Spleen (tissue), 11 donors: ENCODE measurements around the gene PLXNA2. TPM values are rescaled to one million over a fixed set of nuclear protein-coding genes. Genes with fewer than 3 reads are reported as not detected.

Experiments used
- DNase-seq: peaks from one replicate; pipeline ENCODE4 v3.0.0-alpha.2; 2020
- H3K27ac ChIP-seq, 8 donors: fragments of 200-600 bp; sonication (generic) in 7 of 8; 1 replicate in 4 of 8; 2 replicates in 4 of 8; pipeline versions ENCODE4 v1.5.0 to v1.8.0; 2016 to 2021; ENCODE audit warnings: inconsistent platforms in 4 of 8, mild to moderate bottlenecking in 4 of 8, moderate library complexity in 1 of 8
- H3K27me3 ChIP-seq, 7 donors: fragments of 200-600 bp; sonication (generic) in 6 of 7; replicated peaks in 1 of 7; 1 replicate in 4 of 7; 2 replicates in 3 of 7; pipeline versions ENCODE4 v1.5.0 to v1.8.0; 2016 to 2021; ENCODE audit warnings: inconsistent platforms in 3 of 7, mild to moderate bottlenecking in 1 of 7
- H3K36me3 ChIP-seq, 6 donors: fragments of 200-600 bp; sonication (generic) in 5 of 6; 1 replicate in 4 of 6; 2 replicates in 2 of 6; pipeline versions ENCODE4 v1.5.0 to v1.8.0; 2016 to 2021; ENCODE audit warnings: inconsistent platforms in 2 of 6
- H3K4me1 ChIP-seq, 6 donors: fragments of 200-600 bp; sonication (generic) in 5 of 6; 1 replicate in 3 of 6; 2 replicates in 3 of 6; pipeline versions ENCODE4 v1.5.0 to v1.8.0; 2016 to 2021; ENCODE audit warnings: inconsistent platforms in 3 of 6
- H3K4me3 ChIP-seq, 8 donors: fragments of 200-600 bp; sonication (generic) in 7 of 8; 1 replicate in 4 of 8; 2 replicates in 4 of 8; pipeline versions ENCODE4 v1.5.0 to v1.8.0; 2016 to 2021; ENCODE audit warnings: inconsistent platforms in 4 of 8, mild to moderate bottlenecking in 4 of 8, moderate library complexity in 2 of 8
- H3K9me3 ChIP-seq, 8 donors: fragments of 200-600 bp; sonication (generic) in 7 of 8; 1 replicate in 4 of 8; 2 replicates in 4 of 8; pipeline versions ENCODE4 v1.5.0 to v1.8.0; 2016 to 2021; ENCODE audit warnings: inconsistent platforms in 4 of 8
- CTCF ChIP-seq, 11 experiments: fragments of 200-600 bp in 7 of 11; fragments of 450-650 bp in 4 of 11; sonication (generic) in 4 of 11; IDR thresholded peaks in 8 of 11; conservative IDR thresholded peaks in 3 of 11; 1 replicate in 7 of 11; 2 replicates in 4 of 11; pipeline versions ENCODE4 v1.4.0 to v1.8.0; 2016 to 2021; ENCODE audit warnings: antibody characterized with exemption in 11 of 11, inconsistent platforms in 4 of 11, mild to moderate bottlenecking in 1 of 11
- POLR2A ChIP-seq, 3 donors: fragments of 450-650 bp; IDR thresholded peaks; one replicate each; pipeline ENCODE4 v1.5.1; 2017; ENCODE audit warnings: antibody characterized with exemption in 3 of 3, mild to moderate bottlenecking in 1 of 3
- POLR2AphosphoS5 ChIP-seq, 3 donors: sonication (generic); formaldehyde crosslinking; IDR thresholded peaks; one replicate each; pipeline ENCODE4 v1.5.1; 2017; ENCODE audit warnings: antibody characterized with exemption in 3 of 3
- whole genome bisulfite sequencing, 5 donors: extraction: QIAGEN DNeasy Blood & Tissue Kit in 3 of 5; methylation state at CpG; one replicate each; pipeline versions ENCODE4 v1.1.5 to v1.1.7; 2013 to 2018; 5-methylcytosine and 5-hydroxymethylcytosine counted together
- intact Hi-C: fragments of 100-400 bp; cut with DNase I; formaldehyde crosslinking; loops from one replicate; pipeline ENCODE4 v1.15.0; 2023; ENCODE audit warnings: low total_unique reads
- polyA plus RNA-seq, 3 donors: library from polyadenylated mRNA; stranded (reverse); fragments of 200-250 nt; gene quantifications; one replicate each; pipeline ENCODE4 v1.2.1, GENCODE V29; 2013
- total RNA-seq, 7 donors: library from RNA; depleted of rRNA in 3 of 7; stranded (reverse); fragments of >200 nt in 3 of 7; fragmentation: NEBNext Ultra II Directional in 4 of 7; extraction: Animal tissue kit (Norgen Biotek cat#: 25700) in 4 of 7; gene quantifications; one replicate each; pipeline versions ENCODE4 v1.1.0 to v1.2.1, GENCODE V29; 2016 to 2021
- donor health status: healthy with polysubstance abuse.
- donor health status: DM: no; HTN: no; CAD: no; lungs with moderate emphysema.
- donor health status: DM: no; HTN: no; CAD: no.
- donor health status: Bipolar disorder and iron deficiency.
- donor health status: healthy.
- donor health status: DM: no; HTN: no; CAD: no.
- donor health status: DM: yes; HTN: yes; CAD: no.

PLXNA2 gene
- total and polyA plus RNA-seq, 10 donors = 0.93 to 16.9 (median 7.0) TPM

- Histone ChIP-seq H3K4me3 (no peak overlapping the region), H3K27ac (no peak overlapping the region)
These were observed 8.8 kb upstream of the PLXNA2 start for GRCh38 chr1:208252836-208253576.

GRCh38 chr1:208251911-208252835, 8.0 kb upstream of the PLXNA2 start:
- peaks cover 0 to 51% (median 0%) of the 10 kb centered on the region in 7 donors for H3K27me3 ChIP-seq
- H3K4me1 ChIP-seq = no peaks in the 10 kb centered on the region
- no peaks in the 10 kb centered on the region for H3K36me3 ChIP-seq
- 52 to 72% (median 59%) methylated on average over 22 of the region's 22 CpGs for WGBS, 5 donors
- no peak overlapping the region for H3K4me3 ChIP-seq
- intact Hi-C loops = no loop called here
- DNase-seq = no peak
- H3K27ac ChIP-seq = no peak overlapping the region
- TF ChIP-seq POLR2AphosphoS5 (IDR thresholded peaks at IDR 0.05) (no peak), CTCF (IDR thresholded peaks at IDR 0.05 in 8 of 11, conservative IDR thresholded peaks at IDR 0.05 in 3 of 11) (peak in 1 of 11 experiments; percentile 43)
- H3K9me3 ChIP-seq = no peaks in the 10 kb centered on the region

More at GRCh38 chr1:208252836-208253576, 8.8 kb upstream of the PLXNA2 start:
- WGBS, 5 donors = 74 to 89% (median 80%) methylated on average over 7 of the region's 7 CpGs
- TF ChIP-seq POLR2A (IDR thresholded peaks at IDR 0.05) (no peak), CTCF (IDR thresholded peaks at IDR 0.05 in 8 of 11, conservative IDR thresholded peaks at IDR 0.05 in 3 of 11) (peak in 1 of 11 experiments; percentile 2), POLR2AphosphoS5 (IDR thresholded peaks at IDR 0.05) (no peak)
- Histone ChIP-seq H3K36me3 (no peaks in the 10 kb centered on the region), H3K27me3 (peaks cover 0 to 59% (median 0%) of the 10 kb centered on the region in 7 donors), H3K9me3 (no peaks in the 10 kb centered on the region), H3K4me1 (no peaks in the 10 kb centered on the region)
- no peak for DNase-seq
- intact Hi-C loops = no loop called here

- Histone ChIP-seq H3K9me3 (no peaks in the 10 kb centered on the region), H3K4me1 (no peaks in the 10 kb centered on the region), H3K27ac (no peak overlapping the region), H3K4me3 (no peak overlapping the region), H3K27me3 (peaks cover 0 to 51% (median 0%) of the 10 kb centered on the region in 7 donors), H3K36me3 (no peaks in the 10 kb centered on the region)
- DNase-seq = no peak
- intact Hi-C loops = no loop called here
- TF ChIP-seq POLR2A (IDR thresholded peaks at IDR 0.05) (no peak), POLR2AphosphoS5 (IDR thresholded peaks at IDR 0.05) (no peak), CTCF (IDR thresholded peaks at IDR 0.05 in 8 of 11, conservative IDR thresholded peaks at IDR 0.05 in 3 of 11) (no peak)
- 48 to 69% (median 59%) methylated on average over 5 of the region's 5 CpGs for WGBS, 5 donors
These were observed 6.8 kb upstream of the PLXNA2 start for GRCh38 chr1:208251015-208251414.

GRCh38 chr1:208250613-208251012, 6.4 kb upstream of the PLXNA2 start:
- Histone ChIP-seq H3K9me3 (no peaks in the 10 kb centered on the region), H3K4me3 (no peak overlapping the region), H3K4me1 (peaks cover 0 to 2% (median 0%) of the 10 kb centered on the region in 6 donors), H3K36me3 (no peaks in the 10 kb centered on the region), H3K27me3 (peaks cover 0 to 51% (median 0%) of the 10 kb centered on the region in 7 donors), H3K27ac (no peak overlapping the region)
- 65 to 84% (median 71%) methylated on average over 6 of the region's 6 CpGs for WGBS, 5 donors
- TF ChIP-seq POLR2AphosphoS5 (IDR thresholded peaks at IDR 0.05) = no peak
- no peak for TF ChIP-seq CTCF (IDR thresholded peaks at IDR 0.05 in 8 of 11, conservative IDR thresholded peaks at IDR 0.05 in 3 of 11)
- no peak for TF ChIP-seq POLR2A (IDR thresholded peaks at IDR 0.05)
- intact Hi-C loops = no loop called here
- no peak for DNase-seq
